H1 (cell line): ENCODE data around the gene TIE1. TPM values are rescaled to one million over a fixed set of nuclear protein-coding genes. Genes with fewer than 3 reads are reported as not detected.

Experiments
- CTCF ChIA-PET: fragments of 300-600 bp; sonication (Branson Sonifier 250); formaldehyde crosslinking; loops from one replicate; lab custom pipeline; 2021; ENCODE audit not compliant: partially characterized antibody; lab: Charles Lee
- POLR2A ChIA-PET: fragments of 300-600 bp; sonication (Branson Sonifier 250); formaldehyde crosslinking; loops from one replicate; lab custom pipeline; 2021; ENCODE audit warnings: inconsistent platforms; ENCODE audit not compliant: partially characterized antibody; lab: Charles Lee
- DNase-seq, 2 experiments: peaks; one replicate each; pipeline versions ENCODE4 v3.0.0 to v3.0.0-alpha.2; 2010 to 2022; ENCODE audit warnings: low spot score in 2 of 2, low read depth in 1 of 2, mixed read lengths in 1 of 2
- FAIRE-seq: peaks from 2 replicates; lab custom pipeline; 2011; peaks lifted over from hg19 to GRCh38; lab: Jason Lieb, UNC
- H2AFZ ChIP-seq: 2 replicates; pipeline ENCODE4 v1.8.1; 2012; ENCODE audit warnings: low read length, inconsistent platforms
- H2AK5ac ChIP-seq: 2 replicates; pipeline ENCODE4 v1.6.1; 2013; ENCODE audit warnings: low read depth, low read length
- H2BK120ac ChIP-seq: replicated peaks from 2 replicates; pipeline ENCODE3; 2013; ENCODE audit warnings: low read depth, low read length, inconsistent platforms
- H2BK12ac ChIP-seq: 2 replicates; pipeline ENCODE4 v1.6.1; 2013; ENCODE audit warnings: low read depth, low read length
- H2BK15ac ChIP-seq: 2 replicates; pipeline ENCODE4 v1.6.1; 2013; ENCODE audit warnings: low read length
- H2BK20ac ChIP-seq: 2 replicates; pipeline ENCODE4 v1.6.1; 2013; ENCODE audit warnings: low read length
- H2BK5ac ChIP-seq: 2 replicates; pipeline ENCODE4 v1.6.1; 2013; ENCODE audit warnings: low read depth, low read length
- H3K14ac ChIP-seq: 2 replicates; pipeline ENCODE4 v1.6.1; 2013; ENCODE audit warnings: inconsistent platforms; ENCODE audit not compliant: insufficient read length
- H3K18ac ChIP-seq: 2 replicates; pipeline ENCODE4 v1.6.1; 2013; ENCODE audit warnings: low read length; ENCODE audit errors: extremely low read depth
- H3K23ac ChIP-seq: 2 replicates; pipeline ENCODE4 v1.6.1; 2013; ENCODE audit warnings: inconsistent platforms; ENCODE audit not compliant: insufficient read length
- H3K23me2 ChIP-seq: 2 replicates; pipeline ENCODE4 v1.6.1; 2013; ENCODE audit warnings: low read depth, low read length
- H3K27ac ChIP-seq: 2 replicates; pipeline ENCODE4 v1.6.1; 2011; ENCODE audit warnings: low read depth, low read length, inconsistent platforms
- H3K27me3 ChIP-seq, 4 experiments: replicated peaks in 1 of 4; 1 replicate in 1 of 4; 2 replicates in 3 of 4; pipeline versions ENCODE4 v1.6.1 to v1.8.1; 2011 to 2013; ENCODE audit warnings: low read length in 3 of 4, mild to moderate bottlenecking in 3 of 4, inconsistent platforms in 2 of 4, mixed read lengths in 2 of 4, moderate library complexity in 1 of 4; ENCODE audit not compliant: control insufficient read depth in 3 of 4, insufficient read depth in 3 of 4; ENCODE audit errors: extremely low read depth in 1 of 4
- H3K36me3 ChIP-seq, 4 experiments: 2 replicates each; pipeline versions ENCODE4 v1.6.1 to v1.8.1; 2011 to 2013; ENCODE audit warnings: mild to moderate bottlenecking in 4 of 4, low read length in 3 of 4, moderate library complexity in 2 of 4, control low read depth in 1 of 4, inconsistent platforms in 1 of 4; ENCODE audit not compliant: insufficient read depth in 4 of 4, control insufficient read depth in 2 of 4
- H3K4ac ChIP-seq: replicated peaks from 2 replicates; pipeline ENCODE3; 2013; ENCODE audit warnings: low read length, low read depth, mixed read lengths, inconsistent platforms; ENCODE audit not compliant: insufficient read length
- H3K4me1 ChIP-seq, 4 experiments: replicated peaks in 1 of 4; 1 replicate in 1 of 4; 2 replicates in 3 of 4; pipeline versions ENCODE4 v1.6.1 to v1.8.1; 2011 to 2013; ENCODE audit warnings: low read length in 3 of 4, inconsistent platforms in 2 of 4, mixed read lengths in 1 of 4; ENCODE audit not compliant: insufficient read depth in 4 of 4, control insufficient read depth in 3 of 4
- H3K4me2 ChIP-seq, 2 experiments: 2 replicates each; pipeline versions ENCODE4 v1.6.1 to v1.8.1; 2011 to 2013; ENCODE audit warnings: low read depth in 2 of 2, low read length in 2 of 2, control low read depth in 1 of 2, inconsistent platforms in 1 of 2, mild to moderate bottlenecking in 1 of 2; ENCODE audit not compliant: insufficient read depth in 1 of 2
- H3K4me3 ChIP-seq, 4 experiments: fragments of 200-600, 300-600 bp in 1 of 4; sonication (generic), shearing (Covaris generic), sonication (Bioruptor Twin) in 1 of 4; 2 replicates each; pipeline versions ENCODE4 v1.5.1 to v1.8.1; 2011 to 2016; ENCODE audit warnings: low read length in 4 of 4, low read depth in 3 of 4, control low read depth in 2 of 4, inconsistent platforms in 2 of 4, mild to moderate bottlenecking in 2 of 4, mixed read lengths in 1 of 4, moderate library complexity in 1 of 4; ENCODE audit not compliant: insufficient read depth in 2 of 4; ENCODE audit errors: extremely low read depth in 1 of 4
- H3K56ac ChIP-seq: replicated peaks from 2 replicates; pipeline ENCODE3; 2013; ENCODE audit warnings: low read depth, mild to moderate bottlenecking, mixed read lengths, low read length, inconsistent platforms; ENCODE audit not compliant: insufficient read length
- H3K79me1 ChIP-seq: 2 replicates; pipeline ENCODE4 v1.6.1; 2013; ENCODE audit warnings: low read depth, low read length, control low read depth
- H3K79me2 ChIP-seq, 2 experiments: 2 replicates each; pipeline versions ENCODE4 v1.6.1 to v1.8.1; 2012 to 2013; ENCODE audit warnings: low read length in 2 of 2, mild to moderate bottlenecking in 2 of 2, inconsistent platforms in 1 of 2; ENCODE audit not compliant: insufficient read depth in 2 of 2, control insufficient read depth in 1 of 2
- H3K9ac ChIP-seq, 4 experiments: replicated peaks in 1 of 4; 1 replicate in 1 of 4; 2 replicates in 3 of 4; pipeline versions ENCODE4 v1.6.1 to v1.8.1; 2011 to 2013; ENCODE audit warnings: low read depth in 3 of 4, low read length in 3 of 4, control low read depth in 2 of 4, mild to moderate bottlenecking in 2 of 4, moderate library complexity in 2 of 4, inconsistent platforms in 1 of 4; ENCODE audit errors: extremely low read depth in 1 of 4
- H3K9me3 ChIP-seq, 2 experiments: 2 replicates each; pipeline versions ENCODE4 v1.6.1 to v1.8.1; 2012 to 2013; ENCODE audit warnings: mild to moderate bottlenecking in 2 of 2, moderate library complexity in 2 of 2, control low read depth in 1 of 2, inconsistent platforms in 1 of 2, low read depth in 1 of 2, low read length in 1 of 2, mixed read lengths in 1 of 2; ENCODE audit not compliant: insufficient read depth in 2 of 2
- H4K20me1 ChIP-seq, 2 experiments: replicated peaks in 1 of 2; 2 replicates each; pipeline versions ENCODE3 to v1.8.1; 2011 to 2013; ENCODE audit warnings: inconsistent platforms in 2 of 2, low read length in 2 of 2, mild to moderate bottlenecking in 1 of 2; ENCODE audit not compliant: insufficient read depth in 2 of 2, control insufficient read depth in 1 of 2
- H4K5ac ChIP-seq: 2 replicates; pipeline ENCODE4 v1.6.1; 2013; ENCODE audit warnings: low read length, low read depth, mixed read lengths, inconsistent platforms; ENCODE audit not compliant: insufficient read length
- H4K8ac ChIP-seq: 2 replicates; pipeline ENCODE4 v1.8.0; 2013; ENCODE audit warnings: mild to moderate bottlenecking, moderate library complexity, low read length, inconsistent platforms; ENCODE audit not compliant: insufficient read depth; ENCODE audit errors: extremely low read depth
- H4K91ac ChIP-seq: replicated peaks from 2 replicates; pipeline ENCODE3; 2013; ENCODE audit warnings: low read length, mixed read lengths, inconsistent platforms; ENCODE audit not compliant: insufficient read length
- FOSL1 ChIP-seq: IDR thresholded peaks from 2 replicates; pipeline ENCODE4 v1.6.1; 2011; ENCODE audit warnings: mild to moderate bottlenecking, low read depth, low read length, moderate library complexity; ENCODE audit not compliant: insufficient read depth
- HDAC2 ChIP-seq, 2 experiments: fragments of 300-600 bp in 1 of 2; sonication (generic) in 1 of 2; IDR thresholded peaks; 2 replicates each; pipeline ENCODE4 v1.6.1; 2011 to 2012; ENCODE audit warnings: low read depth in 2 of 2, low read length in 2 of 2, mild to moderate bottlenecking in 2 of 2, moderate library complexity in 2 of 2, borderline replicate concordance in 1 of 2, inconsistent platforms in 1 of 2
- MAFK ChIP-seq: IDR thresholded peaks from 2 replicates; pipeline ENCODE4 v1.6.1; 2012; ENCODE audit warnings: low read depth, mild to moderate bottlenecking, improper control_type of control experiment, low read length
- POLR2AphosphoS5 ChIP-seq: IDR thresholded peaks from 2 replicates; pipeline ENCODE4 v1.6.1; 2011; ENCODE audit warnings: low read depth, low read length
- RAD21 ChIP-seq, 2 experiments: IDR thresholded peaks in 1 of 2; conservative IDR thresholded peaks in 1 of 2; 2 replicates each; pipeline ENCODE4 v1.6.1; 2011; ENCODE audit warnings: low read depth in 2 of 2, low read length in 2 of 2, improper control_type of control experiment in 1 of 2, inconsistent platforms in 1 of 2, mild to moderate bottlenecking in 1 of 2, moderate library complexity in 1 of 2
- RNF2 ChIP-seq: fragments of 200-900, 300-1000 bp; sonication (generic); IDR thresholded peaks from 2 replicates; pipeline ENCODE4 v1.7.1; 2016; ENCODE audit warnings: borderline replicate concordance, low read depth, mild to moderate bottlenecking, antibody characterized with exemption, low read length; ENCODE audit not compliant: poor library complexity, severe bottlenecking; ENCODE audit errors: missing control alignments
- SIN3A ChIP-seq, 2 experiments: IDR thresholded peaks in 1 of 2; conservative IDR thresholded peaks in 1 of 2; 2 replicates each; pipeline ENCODE4 v1.6.1; 2011 to 2012; ENCODE audit warnings: low read length in 2 of 2, improper control_type of control experiment in 1 of 2, low read depth in 1 of 2, mild to moderate bottlenecking in 1 of 2
- SIRT6 ChIP-seq: IDR thresholded peaks from one replicate; pipeline ENCODE4 v1.7.1; 2012; ENCODE audit warnings: low read length, inconsistent platforms
- TAF7 ChIP-seq: optimal IDR thresholded peaks from 2 replicates; pipeline ENCODE3; 2011; ENCODE audit warnings: low read depth, mild to moderate bottlenecking, inconsistent platforms, low read length, moderate library complexity, borderline replicate concordance
- WGBS, 2 experiments: shearing (Covaris generic) in 1 of 2; methylation state at CpG; one replicate each; pipeline versions ENCODE4 v1.1.6 to v1.1.7; 2013 to 2015; ENCODE audit warnings: low lambda C conversion rate in 2 of 2, mixed read lengths in 2 of 2, inconsistent platforms in 1 of 2, low coverage in 1 of 2, missing lambda C conversion rate in 1 of 2; ENCODE audit not compliant: insufficient replicate concordance in 2 of 2, insufficient coverage in 1 of 2, insufficient read length in 1 of 2; ENCODE audit errors: extremely low coverage in 1 of 2, missing lambda C conversion rate in 1 of 2; 5-methylcytosine and 5-hydroxymethylcytosine counted together
- polyA plus RNA-seq, 7 experiments: library from polyadenylated mRNA; depleted of rRNA in 3 of 7; stranded (reverse) in 5 of 7; unstranded in 2 of 7; fragments of >200 nt in 5 of 7; fragments of 200-250 nt in 2 of 7; gene quantifications; 1 replicate in 5 of 7; 2 replicates in 1 of 7; 4 replicates in 1 of 7; pipeline versions ENCODE4 v1.2.1 to v1.2.3, GENCODE V29; 2011 to 2013; ENCODE audit warnings: missing spikeins in 2 of 7, mixed read lengths in 2 of 7
- total RNA-seq: library from RNA; stranded (reverse); fragmentation: NEBNext Ultra II Directional; extraction: Animal tissue kit (Norgen Biotek cat#: 25700); gene quantifications from 2 replicates; pipeline ENCODE4 v1.2.1, GENCODE V29; 2021

The TIE1 gene
- total and polyA plus RNA-seq, 2 of the 8 experiments (the other 6 are each of a cell fraction or from before 2014, with no cell fraction given): 0.74 to 2.2 TPM

GRCh38 chr1:43288058-43288784 lies 12.6 kb upstream of the TIE1 start:
- FAIRE-seq (no peak), DNase-seq (no peak)
- no peak overlapping the region for H2BK12ac ChIP-seq
- no peak overlapping the region for H3K9ac ChIP-seq
- H3K79me1 ChIP-seq: no peaks in the 10 kb centered on the region; the same call in none of the 2 replicates
- ChIA-PET POLR2A (interaction anchor here (5.0 kb wide), 1 partner anchor 70 kb away, joined by 19 read pairs; the partner anchor contains the start of gene CDC20), CTCF (interaction anchor here (0.7 to 1.8 kb wide), 8 partner anchors 15 to 166 kb away, joined by 3 to 7 read pairs (median 3); partner anchors contain the start of gene TMEM125)
- no peaks in the 10 kb centered on the region for H3K9me3 ChIP-seq
- no peak overlapping the region for H2BK20ac ChIP-seq
- H3K4me3 ChIP-seq: no peak overlapping the region
- H3K14ac ChIP-seq: no peak overlapping the region
- H3K36me3 ChIP-seq: no peaks in the 10 kb centered on the region
- no peaks in the 10 kb centered on the region; a peak in 1 of 7 replicates for H3K27me3 ChIP-seq
- H2BK120ac ChIP-seq: no peak overlapping the region
- no peak overlapping the region for H3K27ac ChIP-seq
- no peak overlapping the region for H3K23ac ChIP-seq
- no peak overlapping the region for H3K18ac ChIP-seq
- H2AK5ac ChIP-seq: no peak overlapping the region
- 89% methylated on average over 9 of the region's 9 CpGs; no CpG with 5 or more reads in 1 of the 2 experiments for WGBS, 2 experiments
- H3K79me2 ChIP-seq: no peaks in the 10 kb centered on the region
- no peak overlapping the region for H2BK15ac ChIP-seq
- H2AFZ ChIP-seq: no peak overlapping the region
- TF ChIP-seq POLR2AphosphoS5 (no peak), FOSL1 (no peak), MAFK (no peak), HDAC2 (IDR thresholded peaks at IDR 0.05; ENCODE audit: borderline replicate concordance in 1 of 2, low read depth in 2 of 2, low read length in 2 of 2) (no peak), RNF2 (no peak), SIRT6 (no peak), TAF7 (no peak), RAD21 (IDR thresholded peaks at IDR 0.05 in 1 of 2, conservative IDR thresholded peaks at IDR 0.05 in 1 of 2; ENCODE audit: low read depth in 2 of 2, low read length in 2 of 2) (no peak), SIN3A (conservative IDR thresholded peaks at IDR 0.05 in 1 of 2, IDR thresholded peaks at IDR 0.05 in 1 of 2; ENCODE audit: low read depth in 1 of 2, low read length in 2 of 2) (no peak)
- no peak overlapping the region for H2BK5ac ChIP-seq
- peaks cover 0 to 15% (median 12%) of the 10 kb centered on the region in 4 experiments; a peak in 6 of 7 replicates for H3K4me1 ChIP-seq
- no peaks in the 10 kb centered on the region for H4K20me1 ChIP-seq
- H4K5ac ChIP-seq: no peak overlapping the region
- no peak overlapping the region for H4K91ac ChIP-seq
- no peak overlapping the region for H3K56ac ChIP-seq
- no peak overlapping the region for H4K8ac ChIP-seq
- H3K4ac ChIP-seq: no peak overlapping the region
- H3K4me2 ChIP-seq: no peak overlapping the region
- peaks cover 3% of the 10 kb centered on the region; the same call in 1 of the 2 replicates for H3K23me2 ChIP-seq
